GM18909 (cell line): Measurements from ENCODE around the gene RMDN2.

ENCODE experiments used
- ATAC-seq: cut with Tn5 transposase; IDR thresholded peaks from one replicate; pipeline ENCODE4 v1.9.1; 2021; ENCODE audit warnings: mild to moderate bottlenecking; ENCODE audit not compliant: unreplicated experiment, poor library complexity

Gene RMDN2

GRCh38 chr2:37925063-37925897 lies at the start of gene RMDN2:
Gene RMDN2 (plus strand): TSS chr2:37925287. CDS start chr2:37929278, 3,991 bp downstream.
- peak; percentile 90 for ATAC-seq

- no peak for ATAC-seq
Observed at GRCh38 chr2:37875403-37875906, 49.6 kb upstream of the RMDN2 start.

GRCh38 chr2:37876227-37876626 lies 48.9 kb upstream of the RMDN2 start:
- no peak for ATAC-seq

- ATAC-seq: no peak
Observed at GRCh38 chr2:37877457-37878315, 47.4 kb upstream of the RMDN2 start.

GRCh38 chr2:37878536-37878935 lies 46.6 kb upstream of the RMDN2 start:
- ATAC-seq: no peak

GRCh38 chr2:37880551-37880950 lies 44.5 kb upstream of the RMDN2 start:
- no peak for ATAC-seq

- no peak for ATAC-seq
Observed at GRCh38 chr2:37881397-37881796, 43.7 kb upstream of the RMDN2 start.

- ATAC-seq: no peak
Observed at GRCh38 chr2:37882036-37882435, 43.1 kb upstream of the RMDN2 start.

GRCh38 chr2:37883518-37883917 lies 41.6 kb upstream of the RMDN2 start:
- no peak for ATAC-seq

- ATAC-seq: no peak
Observed at GRCh38 chr2:37885329-37885993, 39.6 kb upstream of the RMDN2 start.

- no peak for ATAC-seq
Observed at GRCh38 chr2:37886745-37887144, 38.3 kb upstream of the RMDN2 start.

GRCh38 chr2:37887286-37887685 lies 37.8 kb upstream of the RMDN2 start:
- ATAC-seq: no peak

- peak; percentile 30 for ATAC-seq
Observed at GRCh38 chr2:37890893-37891495, 34.1 kb upstream of the RMDN2 start.

GRCh38 chr2:37891846-37892435 lies 33.1 kb upstream of the RMDN2 start:
- ATAC-seq: no peak

- peak; percentile 83 for ATAC-seq
Observed at GRCh38 chr2:37892436-37893114, 32.5 kb upstream of the RMDN2 start.

GRCh38 chr2:37893327-37893726 lies 31.8 kb upstream of the RMDN2 start:
- ATAC-seq: no peak

- ATAC-seq: no peak
Observed at GRCh38 chr2:37894047-37894446, 31.0 kb upstream of the RMDN2 start.

- no peak for ATAC-seq
Observed at GRCh38 chr2:37894601-37895000, 30.5 kb upstream of the RMDN2 start.

- ATAC-seq: no peak
Observed at GRCh38 chr2:37895140-37895539, 29.9 kb upstream of the RMDN2 start.
